GM19324 (cell line): Measurements from ENCODE around the gene XYLT1.

Experiments used
- ATAC-seq: cut with Tn5 transposase; IDR thresholded peaks from one replicate; pipeline ENCODE4 v1.9.1; 2021; ENCODE audit warnings: mild to moderate bottlenecking, moderate library complexity; ENCODE audit not compliant: unreplicated experiment, low FRiP score

XYLT1 gene

DNA sequence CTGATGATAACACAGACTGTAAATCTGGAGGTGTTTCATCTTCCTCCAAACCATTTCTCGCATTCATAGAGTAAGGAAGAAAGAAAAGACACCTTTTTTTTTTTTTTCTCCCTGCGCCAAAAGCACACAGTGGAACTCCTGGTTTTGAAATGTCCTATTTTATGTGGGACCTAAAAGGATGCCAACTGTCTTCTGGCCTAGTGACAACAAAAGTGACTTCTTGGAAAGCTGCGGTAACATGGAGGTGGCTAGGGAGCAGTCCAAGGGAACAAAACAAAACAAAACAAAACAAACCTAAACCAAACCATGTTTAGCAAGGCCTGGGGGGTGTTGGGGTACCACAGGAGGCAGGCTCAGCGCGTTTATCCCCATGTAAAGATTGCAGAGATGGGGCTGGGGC, 174.8 kb downstream of the XYLT1 start:
- no peak for ATAC-seq

DNA sequence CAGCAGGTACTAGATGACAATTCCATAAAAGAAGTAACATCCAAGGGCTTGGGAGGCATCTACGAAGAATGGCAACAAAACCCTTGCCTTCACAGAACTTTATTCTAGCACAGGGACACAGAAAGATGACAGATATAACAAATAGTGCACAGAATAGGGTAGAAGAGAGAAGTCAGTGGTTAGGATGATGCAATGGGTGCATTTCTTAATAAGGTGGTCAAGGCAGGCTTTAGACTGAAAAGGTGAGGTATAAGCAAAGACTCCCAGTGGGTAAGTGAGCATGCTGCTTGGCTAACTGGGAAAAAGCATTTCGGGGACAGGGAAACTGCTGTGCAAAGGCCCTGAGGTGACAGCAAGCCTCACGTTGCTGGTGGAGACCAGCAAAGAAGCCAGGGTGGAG, 175.9 kb downstream of the XYLT1 start:
- ATAC-seq = no peak

DNA sequence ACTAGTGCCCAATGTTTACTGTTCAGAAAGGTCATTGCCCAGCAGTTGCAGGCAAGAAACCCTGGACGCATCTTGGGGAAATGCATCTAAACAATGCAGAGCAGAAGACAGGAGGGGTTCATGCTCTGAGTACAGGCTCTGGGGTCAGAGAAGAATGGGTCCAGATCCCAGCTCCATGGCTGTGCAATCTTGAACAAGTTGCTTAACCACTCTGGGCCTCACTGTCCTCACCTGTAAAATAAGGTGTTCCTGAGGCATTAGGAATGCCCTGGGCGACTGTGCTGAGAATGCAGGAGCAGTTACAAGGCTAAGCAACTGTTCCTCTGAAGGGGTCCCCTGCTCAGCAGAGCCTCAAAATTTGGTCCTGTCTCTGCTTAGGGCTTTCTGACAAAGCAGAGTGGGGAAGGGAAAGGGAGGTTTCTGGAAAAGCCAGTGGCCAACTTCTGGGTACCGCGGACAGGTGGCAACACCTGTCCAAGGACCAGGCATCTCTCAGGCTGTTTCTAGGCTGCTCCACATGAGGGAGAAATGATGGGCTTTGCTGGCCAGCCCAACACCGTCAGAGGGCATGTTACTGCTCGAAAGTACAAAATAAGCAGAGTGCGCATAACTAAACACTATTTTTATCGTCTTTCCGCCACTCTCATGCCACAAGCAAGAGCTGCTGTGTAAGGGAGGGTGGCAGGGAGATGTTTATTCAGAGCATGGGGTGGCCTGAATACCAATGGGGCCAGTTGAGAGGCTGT, 176.8 kb downstream of the XYLT1 start:
- ATAC-seq = no peak

DNA sequence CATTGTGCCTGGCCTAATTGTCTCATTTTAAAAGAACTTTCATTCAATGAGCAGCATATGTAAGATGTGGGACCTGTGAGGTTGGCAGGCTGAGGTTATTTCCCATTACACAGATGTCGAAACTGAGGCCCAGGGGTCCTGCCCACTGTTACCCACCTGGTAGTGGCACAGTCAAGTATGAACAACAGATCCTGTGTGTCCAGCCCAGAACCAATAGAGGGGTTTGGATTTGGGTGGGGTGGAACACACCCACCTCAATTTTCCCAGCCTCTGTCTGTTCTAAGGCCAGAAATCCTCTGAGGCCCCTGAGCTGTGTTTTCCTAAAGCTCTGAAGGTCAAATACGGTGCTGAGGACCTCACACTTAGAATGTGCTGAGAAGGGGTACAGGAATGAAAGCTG, 179.5 kb downstream of the XYLT1 start:
- ATAC-seq = no peak

DNA sequence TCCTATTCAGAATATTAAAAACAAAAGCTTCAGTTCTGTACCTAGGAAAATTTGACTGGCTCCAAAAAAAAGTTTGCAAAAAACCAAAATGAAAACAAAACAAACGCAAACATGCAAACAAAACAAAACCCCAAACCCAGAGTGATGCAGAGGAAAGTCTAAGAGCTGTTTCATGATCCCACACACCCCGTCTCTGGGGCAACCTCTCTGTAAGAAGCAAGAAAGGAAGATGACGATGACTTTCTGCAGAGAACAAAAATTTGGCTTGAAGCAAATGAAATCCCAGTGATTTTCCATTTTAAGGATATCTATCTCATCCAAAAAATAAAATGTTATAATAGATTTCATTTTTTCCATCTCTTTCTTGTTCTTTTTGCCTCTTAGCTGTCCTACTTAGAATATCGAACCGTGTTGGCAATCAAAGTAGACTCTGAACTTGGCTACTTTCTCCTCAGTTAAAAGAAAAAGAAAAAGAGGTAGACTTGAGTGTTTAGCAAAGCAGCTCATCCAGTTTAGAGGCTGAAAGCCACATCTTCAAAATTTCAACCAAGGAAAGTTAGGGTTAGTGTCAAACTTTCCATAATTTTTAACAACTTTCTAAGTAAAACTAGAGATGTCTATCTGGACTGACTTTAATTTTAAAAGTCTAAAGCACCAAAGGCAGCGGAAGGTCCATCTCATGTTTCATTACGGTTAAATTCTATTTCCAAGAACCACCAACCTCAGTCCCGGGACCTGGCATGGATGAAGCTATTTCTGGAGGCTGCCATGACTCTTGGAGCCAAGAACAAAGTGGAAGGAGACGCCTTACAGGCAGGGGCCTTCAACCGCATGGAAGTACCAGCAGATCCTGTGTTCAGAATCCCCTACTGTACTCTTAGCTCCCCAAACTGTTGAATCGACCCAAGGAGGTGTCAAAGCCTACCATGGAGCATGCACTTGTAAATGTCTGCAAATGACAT, 180.8 kb downstream of the XYLT1 start:
- ATAC-seq = no peak

DNA sequence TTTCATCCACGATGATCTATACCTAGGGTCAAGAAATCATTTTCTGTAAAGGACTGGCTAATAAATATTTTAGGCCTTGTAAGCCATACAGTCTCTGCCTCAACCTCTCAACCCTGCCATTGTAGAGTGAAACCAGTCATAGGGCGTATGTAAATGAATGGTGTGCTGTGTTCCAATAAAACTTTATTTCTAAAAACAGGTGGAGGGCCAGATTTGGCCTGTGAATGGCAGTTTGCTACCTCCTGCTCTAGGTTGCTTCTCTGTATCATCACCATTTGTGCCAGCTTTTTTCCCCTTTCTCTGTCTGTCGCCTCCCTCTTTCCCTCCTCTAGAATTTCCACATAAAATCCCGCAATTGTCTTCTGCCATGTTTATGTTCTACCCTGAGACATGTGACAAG, 181.7 kb downstream of the XYLT1 start:
- ATAC-seq = no peak

DNA sequence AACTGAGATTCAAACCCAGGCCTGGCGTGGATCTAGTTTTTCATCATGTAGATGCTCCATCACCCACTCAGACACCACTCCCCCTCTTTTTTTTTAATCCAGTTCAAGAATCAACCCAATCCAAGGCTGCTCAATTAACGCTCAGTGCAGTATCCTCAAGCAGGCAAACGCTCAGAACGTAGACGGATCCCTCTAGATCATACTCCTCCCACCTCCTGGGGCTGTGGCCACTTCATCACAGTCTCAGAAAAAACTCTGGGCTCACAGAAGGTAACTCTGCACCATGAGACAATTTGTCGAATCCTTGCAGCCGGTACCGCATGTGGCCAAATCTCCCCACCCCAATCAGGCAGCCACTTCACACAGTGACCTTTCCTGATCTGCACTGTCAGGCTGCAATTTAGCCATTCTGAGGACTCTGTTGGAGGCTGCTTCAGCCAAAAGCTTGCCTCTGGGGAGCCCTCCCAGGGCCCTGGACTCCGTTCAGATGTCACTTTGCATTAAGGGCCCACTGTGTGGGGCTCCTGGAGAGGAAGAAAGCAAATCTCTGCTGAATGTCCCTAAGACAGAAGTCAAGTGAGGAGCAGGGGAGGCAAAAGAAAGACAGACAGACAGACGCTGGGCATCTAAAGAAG, 183.5 kb downstream of the XYLT1 start:
- ATAC-seq = no peak

DNA sequence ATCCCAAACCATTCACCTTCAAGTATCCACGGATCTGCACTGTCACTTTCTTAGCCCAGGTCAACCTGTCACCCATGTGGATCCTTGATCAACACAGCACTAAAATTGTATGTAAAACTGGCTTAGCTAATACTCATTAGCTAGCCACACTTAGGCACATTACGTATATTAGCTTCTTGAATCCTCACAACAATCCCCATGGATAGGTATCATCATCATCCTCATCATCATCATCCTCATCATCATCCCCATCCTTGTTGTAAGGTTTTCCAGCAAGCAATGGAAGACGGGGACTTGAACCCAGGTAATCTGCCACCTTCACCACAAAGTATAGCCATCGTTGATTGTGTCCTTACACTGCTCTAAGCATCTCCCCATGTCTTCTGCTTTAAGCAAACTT, 184.3 kb downstream of the XYLT1 start:
- ATAC-seq = no peak

DNA sequence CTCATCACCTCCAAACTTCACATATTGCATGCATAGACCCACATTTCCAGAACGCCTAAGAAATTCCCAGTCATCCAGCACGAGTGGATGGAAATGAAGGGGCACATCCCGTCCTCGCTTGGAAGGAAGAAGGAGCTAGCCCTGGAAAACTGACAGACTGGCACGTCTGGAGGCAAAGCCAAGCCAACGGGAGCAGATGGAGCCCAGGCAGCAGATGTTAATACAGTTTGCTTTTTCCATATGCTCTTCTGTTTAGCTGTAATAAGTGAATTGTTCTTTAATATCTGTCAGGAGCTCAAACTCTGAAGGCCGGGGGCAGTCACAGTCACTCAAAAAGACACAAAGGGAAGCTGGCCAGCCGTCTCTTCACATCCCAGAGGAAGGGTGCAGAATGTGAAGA, 187.7 kb downstream of the XYLT1 start:
- no peak for ATAC-seq

DNA sequence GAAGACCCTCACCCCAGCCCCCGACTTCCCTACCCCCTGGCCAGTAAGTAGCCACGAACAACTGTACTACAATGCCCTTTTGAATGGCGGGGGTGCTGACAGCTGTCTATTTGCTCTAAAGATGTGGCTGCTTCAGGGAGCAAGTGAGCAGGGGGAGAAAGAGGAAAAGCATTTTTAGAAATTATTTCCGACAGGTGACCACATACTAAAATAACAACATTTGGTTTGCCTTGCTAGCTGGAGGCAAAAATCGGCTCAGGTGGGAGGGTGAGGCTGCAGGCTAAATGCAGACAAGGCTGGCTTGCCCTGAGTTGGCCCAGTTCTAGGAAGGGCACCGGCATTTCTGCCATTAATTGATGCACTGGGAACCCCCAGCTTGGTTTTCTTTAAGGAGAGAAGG, 188.5 kb downstream of the XYLT1 start:
- no peak for ATAC-seq

DNA sequence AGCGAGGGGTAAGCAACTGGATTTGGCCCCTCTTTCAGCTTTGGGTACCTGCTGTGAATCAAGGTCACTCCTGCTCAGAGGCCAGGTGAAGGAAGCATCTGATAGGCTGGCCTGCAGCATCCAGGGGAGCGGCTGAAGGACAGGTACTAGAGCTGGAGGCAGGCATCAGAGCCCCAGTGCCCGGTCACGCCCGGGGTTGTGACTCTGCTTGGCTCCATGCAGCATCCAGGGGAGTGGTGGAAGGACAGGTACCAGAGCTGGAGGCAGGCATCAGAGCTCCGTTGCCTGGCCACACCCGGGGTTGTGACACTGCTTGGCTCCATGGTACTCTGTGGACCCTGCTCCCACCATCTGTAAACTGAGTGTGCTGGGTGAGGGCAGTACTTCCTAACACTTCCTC, 189.7 kb downstream of the XYLT1 start:
- no peak for ATAC-seq

DNA sequence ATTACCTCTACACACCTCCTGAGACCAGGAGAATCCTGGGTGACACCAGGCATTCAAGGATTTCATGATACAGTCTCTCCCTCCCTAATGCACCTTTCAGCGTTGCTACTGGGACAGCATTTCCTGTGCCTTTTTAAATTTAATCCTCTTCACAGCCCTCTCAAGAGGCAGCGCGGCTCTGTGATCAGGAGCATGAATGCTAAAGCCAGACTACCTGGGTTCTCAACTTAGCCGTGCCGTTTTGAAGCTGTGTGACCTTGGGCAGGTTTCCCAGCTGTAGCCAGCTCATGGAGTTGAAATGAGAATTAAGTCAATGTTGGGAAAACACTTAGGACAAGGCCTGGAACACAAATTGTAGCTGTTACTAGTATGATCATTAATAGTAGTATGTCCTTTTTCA, 191.8 kb downstream of the XYLT1 start:
- no peak for ATAC-seq

DNA sequence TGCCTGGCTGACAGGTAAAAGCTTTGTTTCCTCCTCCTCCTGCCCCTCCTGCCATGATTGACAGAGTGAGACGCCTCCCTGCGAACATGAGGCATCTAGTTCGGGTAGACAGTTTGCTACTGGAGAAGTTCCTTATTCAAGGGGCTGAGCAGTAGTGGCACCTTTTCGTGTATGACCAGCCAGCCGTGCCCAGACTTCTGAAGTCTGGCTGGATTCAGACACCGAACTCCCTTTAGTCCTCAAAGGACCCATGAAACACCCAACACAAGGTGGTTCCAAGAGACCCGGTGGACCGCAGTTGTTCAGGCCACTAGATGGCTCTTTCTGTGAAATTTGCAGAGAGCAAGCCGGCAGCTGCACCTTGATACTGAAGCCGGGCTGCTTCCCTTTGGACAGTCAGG, 192.8 kb downstream of the XYLT1 start:
- ATAC-seq = no peak

DNA sequence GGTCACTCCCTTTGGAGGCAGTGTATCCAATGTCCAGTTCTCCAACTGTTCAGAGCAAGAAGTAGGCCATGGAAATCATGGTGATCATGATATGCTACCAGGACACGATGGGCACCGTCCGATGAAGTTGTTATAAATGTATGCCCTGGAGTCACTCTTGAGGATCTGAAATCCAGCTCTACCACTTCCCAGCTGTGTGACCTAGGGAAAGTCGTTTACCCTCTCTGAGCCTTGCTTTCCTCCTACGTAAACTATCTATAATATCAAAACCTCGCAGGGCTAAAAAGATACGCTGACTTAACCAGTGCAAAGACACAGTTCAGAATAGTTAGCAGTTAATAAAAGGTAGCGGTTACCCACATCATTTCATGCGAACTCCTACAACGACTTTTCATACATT, 194.2 kb downstream of the XYLT1 start:
- no peak for ATAC-seq

DNA sequence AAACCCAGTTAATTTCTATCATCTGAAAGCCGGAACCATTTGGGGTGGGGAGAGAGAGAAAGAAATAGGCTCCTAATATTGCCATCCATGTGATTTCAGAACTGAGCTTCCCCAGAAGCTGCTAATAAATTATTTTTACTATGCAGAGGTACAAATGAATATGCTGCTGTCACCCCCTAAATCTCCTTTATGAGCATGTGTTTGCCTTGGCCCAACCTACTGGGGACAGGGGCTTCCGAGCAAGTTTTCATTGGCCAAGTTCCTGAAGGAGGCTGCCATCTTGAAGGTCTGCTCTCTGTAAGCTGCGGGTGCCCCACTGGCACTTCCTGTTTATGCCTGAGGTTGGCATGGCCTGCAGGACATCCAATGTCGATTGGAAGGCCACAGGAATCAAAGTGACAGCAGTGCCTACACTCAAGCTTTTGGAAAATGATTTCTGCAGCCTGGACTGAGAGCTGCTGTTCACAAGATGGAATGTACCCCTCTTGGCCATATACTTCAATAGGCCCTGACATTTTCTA, 194.7 kb downstream of the XYLT1 start:
- ATAC-seq = no peak

DNA sequence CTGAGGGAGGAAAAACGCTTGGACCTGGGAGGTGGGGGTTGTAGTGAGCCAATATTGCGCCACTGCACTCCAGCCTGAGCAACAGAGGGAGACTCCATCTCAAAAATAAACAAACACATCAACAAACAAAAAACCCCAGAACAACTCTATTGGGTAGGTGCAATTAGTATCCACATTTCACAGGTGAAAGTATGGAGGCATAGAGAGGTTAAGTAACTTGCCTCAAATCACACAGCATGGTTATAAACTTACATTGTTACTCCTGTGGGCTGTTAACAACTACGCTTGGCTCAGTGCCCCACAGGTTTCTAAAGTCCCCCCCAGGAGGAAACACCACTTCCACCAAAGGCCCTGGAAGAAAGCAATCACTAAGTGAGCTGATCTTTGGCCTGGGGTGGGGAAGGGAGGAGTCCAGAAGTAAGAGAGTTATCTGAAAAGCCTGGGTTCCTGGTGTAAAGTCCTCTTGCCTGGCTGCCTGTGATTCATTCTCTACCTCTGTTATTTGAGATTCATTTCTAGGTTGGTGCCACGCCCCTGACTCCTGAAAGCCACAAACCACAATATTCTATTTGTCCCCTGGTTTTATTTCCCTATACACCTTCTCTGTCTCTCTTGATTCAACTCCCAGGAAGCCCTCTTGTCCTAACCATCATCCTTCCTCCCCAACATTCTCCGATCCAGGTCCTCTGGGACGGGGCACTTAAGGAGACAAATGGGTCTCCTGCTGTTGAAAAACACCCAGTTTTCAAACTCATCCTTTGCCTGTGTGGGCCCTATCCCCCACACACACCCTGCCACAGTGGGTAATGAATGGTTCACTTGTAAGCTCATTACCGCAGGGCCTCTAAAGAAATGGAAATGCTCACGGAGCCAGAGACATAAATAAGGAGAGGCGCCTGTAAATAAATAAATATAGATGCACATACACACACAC, 195.4 kb downstream of the XYLT1 start:
- ATAC-seq = no peak

DNA sequence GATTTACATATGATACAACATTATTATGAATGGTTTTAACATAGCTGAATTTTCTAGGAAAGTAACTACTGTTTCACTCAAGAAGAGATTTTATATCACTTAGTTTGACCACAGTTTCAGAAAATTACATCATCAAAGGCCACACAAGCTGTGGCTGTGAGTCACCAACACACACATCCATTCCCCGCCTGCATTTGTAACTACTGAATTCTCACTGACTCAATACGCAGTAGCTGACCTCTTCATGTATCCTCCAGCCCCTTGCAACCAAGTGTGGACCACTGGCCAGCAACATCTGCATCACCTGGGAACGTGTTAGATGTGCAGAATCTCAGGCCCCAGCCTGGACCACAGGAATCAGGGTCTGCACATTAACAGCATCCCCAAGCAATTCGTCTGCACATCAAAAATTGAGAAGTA, 197.6 kb downstream of the XYLT1 start:
- no peak for ATAC-seq

DNA sequence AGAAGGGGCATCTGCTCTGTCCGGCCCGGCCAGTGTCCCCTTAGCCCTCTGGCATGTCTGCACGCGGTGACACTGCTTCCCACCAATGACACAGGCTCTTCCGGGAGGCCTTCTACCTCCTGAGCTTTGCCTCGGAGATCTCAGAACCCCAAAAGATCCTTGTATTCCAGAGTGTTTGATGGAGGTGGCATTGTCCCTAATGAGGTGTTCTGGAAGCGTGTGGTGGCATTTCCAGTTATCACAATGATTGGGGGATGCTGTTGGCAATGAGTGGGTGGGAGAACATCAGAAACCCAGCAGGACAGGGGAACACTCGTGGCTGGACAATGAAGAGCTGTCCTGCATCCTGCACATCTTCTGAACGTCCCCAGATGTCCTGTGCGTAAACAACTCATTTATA, 198.0 kb downstream of the XYLT1 start:
- ATAC-seq = no peak

DNA sequence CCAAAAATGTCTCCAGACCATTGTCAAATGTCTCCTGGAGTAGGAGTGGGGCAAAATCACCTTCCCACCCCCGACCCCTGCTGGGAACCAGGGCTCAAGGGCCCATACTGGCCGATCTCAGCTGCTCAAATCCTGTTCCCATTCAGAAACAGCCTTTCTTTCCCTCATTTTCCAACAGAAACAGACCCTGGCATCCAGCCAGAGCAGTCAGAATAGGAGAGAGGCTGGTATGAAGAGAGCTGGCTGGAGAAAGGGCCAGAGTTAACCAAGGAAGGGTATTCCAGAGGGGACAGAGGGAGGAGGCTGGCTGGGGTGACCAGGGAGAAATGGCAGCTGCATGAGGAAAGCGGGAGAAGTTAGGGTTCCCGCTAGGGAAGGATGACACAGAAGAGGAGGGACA, 199.1 kb downstream of the XYLT1 start:
- no peak for ATAC-seq

DNA sequence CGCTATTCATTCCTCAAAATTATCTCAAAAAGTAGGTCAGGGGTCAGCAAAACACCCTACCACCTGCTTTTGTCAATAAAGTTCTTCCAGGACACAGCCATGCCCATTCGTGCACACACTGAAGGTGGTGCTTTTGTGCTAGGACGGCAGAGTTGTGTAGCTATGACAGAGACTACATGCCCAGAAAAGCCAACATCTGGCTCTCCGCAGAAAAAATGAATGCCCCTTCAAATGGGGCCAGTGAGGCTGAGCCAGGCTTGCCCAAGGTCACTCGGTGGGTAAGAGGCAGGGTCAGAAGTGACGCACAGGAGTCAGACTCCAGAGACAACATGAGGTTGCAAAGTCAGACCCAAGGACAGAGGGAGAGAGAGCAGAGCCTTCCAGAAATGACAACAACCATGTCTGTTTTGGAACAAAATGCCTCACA, 200.1 kb downstream of the XYLT1 start:
- no peak for ATAC-seq
